PC-9 (cell line): ENCODE data around the gene RIPPLY3. TPM values are rescaled to one million over a fixed set of nuclear protein-coding genes. Genes with fewer than 3 reads are reported as not detected.

ENCODE experiments used
- BruUV-seq: library from RNA; stranded (reverse); fragments of 400-500 nt; replicated peaks from 2 replicates; lab custom pipeline; 2021; lab: Mats Ljungman, UMichigan
- CTCF ChIA-PET: fragments of 300-600 bp; sonication (Branson Sonifier 250); formaldehyde crosslinking; loops from one replicate; lab custom pipeline; 2022; ENCODE audit warnings: antibody characterized with exemption; lab: Charles Lee
- POLR2A ChIA-PET: fragments of 300-600 bp; sonication (Branson Sonifier 250); formaldehyde crosslinking; loops from one replicate; lab custom pipeline; 2022; ENCODE audit warnings: antibody characterized with exemption; ENCODE audit not compliant: unreplicated experiment; lab: Charles Lee
- DNase-seq, 2 experiments: peaks; one replicate each; pipeline versions ENCODE4 v3.0.0 to v3.0.0-alpha.2; 2015 to 2022; ENCODE audit warnings: mixed read lengths in 1 of 2
- H2AFZ ChIP-seq: fragments of 200-600 bp; sonication (generic); 2 replicates; pipeline ENCODE4 v1.8.1; 2017; ENCODE audit warnings: antibody characterized with exemption
- H3F3A ChIP-seq: fragments of 200-600 bp; sonication (generic); 2 replicates; pipeline ENCODE4 v1.8.1; 2017; ENCODE audit warnings: antibody characterized with exemption, mild to moderate bottlenecking, low read depth; ENCODE audit not compliant: insufficient read depth
- H3K27ac ChIP-seq: fragments of 200-600 bp; sonication (generic); 2 replicates; pipeline ENCODE4 v1.6.1; 2016; ENCODE audit warnings: mixed run types
- H3K27me3 ChIP-seq: fragments of 200-600 bp; sonication (generic); 2 replicates; pipeline ENCODE4 v1.6.1; 2016; ENCODE audit warnings: low read depth, mixed run types; ENCODE audit not compliant: insufficient read depth
- H3K36me3 ChIP-seq: fragments of 200-600 bp; sonication (generic); 2 replicates; pipeline ENCODE4 v1.6.1; 2016; ENCODE audit warnings: low read depth, mixed run types
- H3K4me1 ChIP-seq: fragments of 200-600 bp; sonication (generic); replicated peaks from 2 replicates; pipeline ENCODE4 v1.6.1; 2016; ENCODE audit warnings: mixed run types; ENCODE audit not compliant: insufficient read depth
- H3K4me2 ChIP-seq: fragments of 200-600 bp; sonication (generic); 2 replicates; pipeline ENCODE4 v1.6.1; 2017; ENCODE audit warnings: mixed run types
- H3K4me3 ChIP-seq: fragments of 200-600 bp; sonication (generic); 2 replicates; pipeline ENCODE4 v1.6.1; 2016; ENCODE audit warnings: mixed run types
- H3K79me2 ChIP-seq: fragments of 200-600 bp; sonication (generic); 2 replicates; pipeline ENCODE4 v1.6.1; 2017; ENCODE audit warnings: low read depth, mixed run types
- H3K9me2 ChIP-seq: fragments of 200-600 bp; sonication (generic); 2 replicates; pipeline ENCODE4 v1.8.1; 2017; ENCODE audit warnings: mild to moderate bottlenecking; ENCODE audit not compliant: insufficient read depth
- H3K9me3 ChIP-seq: fragments of 200-600 bp; sonication (generic); 2 replicates; pipeline ENCODE4 v1.8.1; 2016; ENCODE audit warnings: low read depth; ENCODE audit not compliant: insufficient read depth
- H4K20me1 ChIP-seq: fragments of 200-600 bp; sonication (generic); 2 replicates; pipeline ENCODE4 v1.8.1; 2017; ENCODE audit not compliant: insufficient read depth
- CTCF ChIP-seq: fragments of 200-600 bp; sonication (generic); conservative IDR thresholded peaks from 2 replicates; pipeline ENCODE4 v1.6.1; 2017; ENCODE audit warnings: mixed run types, antibody characterized with exemption, mild to moderate bottlenecking, moderate library complexity
- EZH2 ChIP-seq: fragments of 200-600 bp; sonication (generic); IDR thresholded peaks from 2 replicates; pipeline ENCODE4 v1.8.0; 2017; ENCODE audit warnings: antibody characterized with exemption, low read depth
- intact Hi-C: fragments of 100-400 bp; cut with micrococcal nuclease; formaldehyde crosslinking; loops from one replicate; pipeline ENCODE4 v1.10.0; 2022; ENCODE audit not compliant: unreplicated experiment
- total RNA-seq: library from RNA; stranded (reverse); gene quantifications from 2 replicates; pipeline ENCODE4 v1.2.3, GENCODE V29; 2021

RIPPLY3 gene
- total RNA-seq, 1 experiment from 2014 or later = 0.17 TPM

GRCh38 chr21:36980280-36981048, 26.0 kb upstream of the RIPPLY3 start:
- Histone ChIP-seq H3K27ac (no peak overlapping the region), H3K36me3 (no peaks in the 10 kb centered on the region), H3K9me2 (no peaks in the 10 kb centered on the region), H3K4me3 (peak overlapping the region; percentile 53; the same call in 1 of the 2 replicates), H3F3A (no peaks in the 10 kb centered on the region), H3K79me2 (no peaks in the 10 kb centered on the region), H3K4me1 (peaks cover 4% of the 10 kb centered on the region; the same call in 1 of the 2 replicates), H3K4me2 (peak overlapping the region; percentile 76), H4K20me1 (no peaks in the 10 kb centered on the region), H3K9me3 (no peaks in the 10 kb centered on the region), H2AFZ (peak overlapping the region; percentile 71), H3K27me3 (no peaks in the 10 kb centered on the region)
- peak in 1 of 2 experiments; percentile 34 for DNase-seq
- no TSS peak for BruUV-seq
- intact Hi-C loops = no loop called here
- TF ChIP-seq EZH2 (no peak), CTCF (no peak)
- ChIA-PET CTCF (interaction anchor here (0.6 kb wide), 1 partner anchor 30 kb away, joined by 4 read pairs; no protein-coding TSS in a partner anchor), POLR2A (no interaction called here)

GRCh38 chr21:36981049-36981391, 25.5 kb upstream of the RIPPLY3 start:
- Histone ChIP-seq H3K27ac (no peak overlapping the region), H3K9me3 (no peaks in the 10 kb centered on the region), H3K9me2 (no peaks in the 10 kb centered on the region), H2AFZ (peak overlapping the region; percentile 71), H3K36me3 (no peaks in the 10 kb centered on the region), H3K79me2 (no peaks in the 10 kb centered on the region), H3K27me3 (no peaks in the 10 kb centered on the region), H3F3A (no peaks in the 10 kb centered on the region), H3K4me3 (peak overlapping the region; percentile 53; the same call in 1 of the 2 replicates), H4K20me1 (no peaks in the 10 kb centered on the region), H3K4me2 (peak overlapping the region; percentile 76), H3K4me1 (peaks cover 4% of the 10 kb centered on the region; the same call in 1 of the 2 replicates)
- intact Hi-C loops = no loop called here
- CTCF ChIA-PET = interaction anchor here (0.6 kb wide), 1 partner anchor 29 kb away, joined by 4 read pairs; no protein-coding TSS in a partner anchor
- DNase-seq = no peak
- BruUV-seq = no TSS peak
- no peak for TF ChIP-seq CTCF
- TF ChIP-seq EZH2 = no peak
- POLR2A ChIA-PET = no interaction called here

- DNase-seq = no peak
- CTCF ChIA-PET = interaction anchor here (0.7 kb wide), 1 partner anchor 87 kb away, joined by 3 read pairs; no protein-coding TSS in a partner anchor
- Histone ChIP-seq H3K36me3 (no peaks in the 10 kb centered on the region), H3K9me3 (no peaks in the 10 kb centered on the region), H3K9me2 (no peaks in the 10 kb centered on the region), H3K27me3 (no peaks in the 10 kb centered on the region), H3K4me3 (no peak overlapping the region), H3F3A (no peaks in the 10 kb centered on the region), H4K20me1 (no peaks in the 10 kb centered on the region), H2AFZ (no peak overlapping the region), H3K79me2 (no peaks in the 10 kb centered on the region), H3K4me2 (no peak overlapping the region), H3K4me1 (peaks cover 4% of the 10 kb centered on the region; the same call in 1 of the 2 replicates), H3K27ac (no peak overlapping the region)
- intact Hi-C loops = no loop called here
- no TSS peak for BruUV-seq
- no peak for TF ChIP-seq CTCF
- TF ChIP-seq EZH2 = no peak
- POLR2A ChIA-PET = no interaction called here
Observed at GRCh38 chr21:36981977-36982700, 24.4 kb upstream of the RIPPLY3 start.
